HL-60 (cell line): ENCODE data around the gene CYREN.

ENCODE experiments used
- DNase-seq, 2 experiments: peaks; one replicate each; pipeline ENCODE4 v3.0.0-alpha.2; 2010 to 2020; ENCODE audit warnings: low read depth in 1 of 2, low spot score in 1 of 2
- H3K27ac ChIP-seq: fragments of 250-450 bp; sonication (Bioruptor Pico); replicated peaks from 2 replicates; pipeline ENCODE4 v1.5.1; 2020; ENCODE audit warnings: mild to moderate bottlenecking, moderate library complexity
- H3K27me3 ChIP-seq: fragments of 250-450 bp; sonication (Bioruptor Pico); 2 replicates; pipeline ENCODE4 v1.5.1; 2021; ENCODE audit warnings: mild to moderate bottlenecking, moderate library complexity; ENCODE audit not compliant: insufficient read depth, poor library complexity, severe bottlenecking
- H3K4me3 ChIP-seq: replicated peaks from 2 replicates; pipeline ENCODE4 v1.5.1; 2011; ENCODE audit warnings: mild to moderate bottlenecking, control low read depth, low read length; ENCODE audit not compliant: insufficient read depth
- GABPA ChIP-seq: IDR thresholded peaks from 2 replicates; pipeline ENCODE4 v1.6.1; 2012; ENCODE audit warnings: low read depth
- POLR2AphosphoS5 ChIP-seq: IDR thresholded peaks from 2 replicates; pipeline ENCODE4 v1.6.1; 2012; ENCODE audit warnings: low read depth
- SPI1 ChIP-seq: IDR thresholded peaks from 2 replicates; pipeline ENCODE4 v1.6.1; 2012; ENCODE audit warnings: low read depth, mild to moderate bottlenecking, borderline replicate concordance
- TF ChIP-seq, protein P1 (sequence below): IDR thresholded peaks from 2 replicates; pipeline ENCODE4 v1.6.1; 2012; ENCODE audit warnings: low read depth; ENCODE audit not compliant: insufficient replicate concordance
- TF ChIP-seq, protein P2 (sequence below): IDR thresholded peaks from one replicate; pipeline ENCODE4 v1.5.1; 2011; ENCODE audit warnings: low read length, control low read depth, inconsistent platforms; ENCODE audit not compliant: insufficient read depth

CYREN gene

DNA sequence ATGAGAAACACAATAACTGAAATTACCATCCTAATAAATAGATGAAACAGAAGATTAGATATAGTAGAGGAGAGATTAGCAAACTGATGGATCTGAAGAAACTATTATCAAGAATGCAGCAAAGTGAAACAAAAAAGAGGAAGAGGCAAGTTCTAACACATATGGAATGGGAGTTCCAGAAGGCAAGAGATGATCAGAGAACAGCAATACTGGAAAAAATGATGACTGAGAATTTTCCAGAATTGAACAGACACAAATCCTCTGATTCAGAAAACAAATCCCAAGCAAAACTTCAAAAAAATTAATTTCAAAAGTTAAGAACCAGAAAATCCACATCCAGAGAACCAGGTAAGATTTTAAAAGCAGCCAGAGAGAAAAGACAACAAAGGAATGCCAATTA lies 20.2 kb upstream of the CYREN start:
- TF ChIP-seq POLR2AphosphoS5 (no peak), SPI1 (no peak), GABPA (no peak)
- TF ChIP-seq, protein P1, sequence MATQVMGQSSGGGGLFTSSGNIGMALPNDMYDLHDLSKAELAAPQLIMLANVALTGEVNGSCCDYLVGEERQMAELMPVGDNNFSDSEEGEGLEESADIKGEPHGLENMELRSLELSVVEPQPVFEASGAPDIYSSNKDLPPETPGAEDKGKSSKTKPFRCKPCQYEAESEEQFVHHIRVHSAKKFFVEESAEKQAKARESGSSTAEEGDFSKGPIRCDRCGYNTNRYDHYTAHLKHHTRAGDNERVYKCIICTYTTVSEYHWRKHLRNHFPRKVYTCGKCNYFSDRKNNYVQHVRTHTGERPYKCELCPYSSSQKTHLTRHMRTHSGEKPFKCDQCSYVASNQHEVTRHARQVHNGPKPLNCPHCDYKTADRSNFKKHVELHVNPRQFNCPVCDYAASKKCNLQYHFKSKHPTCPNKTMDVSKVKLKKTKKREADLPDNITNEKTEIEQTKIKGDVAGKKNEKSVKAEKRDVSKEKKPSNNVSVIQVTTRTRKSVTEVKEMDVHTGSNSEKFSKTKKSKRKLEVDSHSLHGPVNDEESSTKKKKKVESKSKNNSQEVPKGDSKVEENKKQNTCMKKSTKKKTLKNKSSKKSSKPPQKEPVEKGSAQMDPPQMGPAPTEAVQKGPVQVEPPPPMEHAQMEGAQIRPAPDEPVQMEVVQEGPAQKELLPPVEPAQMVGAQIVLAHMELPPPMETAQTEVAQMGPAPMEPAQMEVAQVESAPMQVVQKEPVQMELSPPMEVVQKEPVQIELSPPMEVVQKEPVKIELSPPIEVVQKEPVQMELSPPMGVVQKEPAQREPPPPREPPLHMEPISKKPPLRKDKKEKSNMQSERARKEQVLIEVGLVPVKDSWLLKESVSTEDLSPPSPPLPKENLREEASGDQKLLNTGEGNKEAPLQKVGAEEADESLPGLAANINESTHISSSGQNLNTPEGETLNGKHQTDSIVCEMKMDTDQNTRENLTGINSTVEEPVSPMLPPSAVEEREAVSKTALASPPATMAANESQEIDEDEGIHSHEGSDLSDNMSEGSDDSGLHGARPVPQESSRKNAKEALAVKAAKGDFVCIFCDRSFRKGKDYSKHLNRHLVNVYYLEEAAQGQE: no peak
- TF ChIP-seq, protein P2, sequence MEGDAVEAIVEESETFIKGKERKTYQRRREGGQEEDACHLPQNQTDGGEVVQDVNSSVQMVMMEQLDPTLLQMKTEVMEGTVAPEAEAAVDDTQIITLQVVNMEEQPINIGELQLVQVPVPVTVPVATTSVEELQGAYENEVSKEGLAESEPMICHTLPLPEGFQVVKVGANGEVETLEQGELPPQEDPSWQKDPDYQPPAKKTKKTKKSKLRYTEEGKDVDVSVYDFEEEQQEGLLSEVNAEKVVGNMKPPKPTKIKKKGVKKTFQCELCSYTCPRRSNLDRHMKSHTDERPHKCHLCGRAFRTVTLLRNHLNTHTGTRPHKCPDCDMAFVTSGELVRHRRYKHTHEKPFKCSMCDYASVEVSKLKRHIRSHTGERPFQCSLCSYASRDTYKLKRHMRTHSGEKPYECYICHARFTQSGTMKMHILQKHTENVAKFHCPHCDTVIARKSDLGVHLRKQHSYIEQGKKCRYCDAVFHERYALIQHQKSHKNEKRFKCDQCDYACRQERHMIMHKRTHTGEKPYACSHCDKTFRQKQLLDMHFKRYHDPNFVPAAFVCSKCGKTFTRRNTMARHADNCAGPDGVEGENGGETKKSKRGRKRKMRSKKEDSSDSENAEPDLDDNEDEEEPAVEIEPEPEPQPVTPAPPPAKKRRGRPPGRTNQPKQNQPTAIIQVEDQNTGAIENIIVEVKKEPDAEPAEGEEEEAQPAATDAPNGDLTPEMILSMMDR: no peak
- Histone ChIP-seq H3K4me3 (no peak overlapping the region), H3K27me3 (no peaks in the 10 kb centered on the region), H3K27ac (no peak overlapping the region)
- no peak for DNase-seq

DNA sequence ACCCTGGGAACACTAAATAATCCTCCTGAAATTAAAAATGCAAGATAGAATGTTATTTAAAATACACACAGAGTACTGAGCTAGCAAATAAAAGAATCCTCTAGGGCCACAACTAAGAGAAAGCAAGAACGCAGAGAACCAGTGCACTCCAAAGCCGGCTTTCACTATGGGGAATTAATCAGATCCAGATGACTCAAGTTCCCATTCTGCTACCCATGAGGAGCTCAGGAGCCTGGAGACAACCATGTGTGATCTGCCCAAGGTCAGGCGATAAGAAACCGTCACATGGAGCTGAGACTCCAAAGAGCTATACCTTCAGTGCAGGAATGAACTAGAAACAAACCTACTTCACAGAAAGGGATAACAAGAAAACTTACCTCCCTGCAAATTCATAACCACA lies 19.5 kb upstream of the CYREN start:
- H3K27ac ChIP-seq: no peak overlapping the region
- TF ChIP-seq GABPA (no peak), SPI1 (no peak), POLR2AphosphoS5 (no peak)
- TF ChIP-seq, protein P1: no peak
- TF ChIP-seq, protein P2: no peak
- no peaks in the 10 kb centered on the region for H3K27me3 ChIP-seq
- no peak overlapping the region for H3K4me3 ChIP-seq
- no peak for DNase-seq

DNA sequence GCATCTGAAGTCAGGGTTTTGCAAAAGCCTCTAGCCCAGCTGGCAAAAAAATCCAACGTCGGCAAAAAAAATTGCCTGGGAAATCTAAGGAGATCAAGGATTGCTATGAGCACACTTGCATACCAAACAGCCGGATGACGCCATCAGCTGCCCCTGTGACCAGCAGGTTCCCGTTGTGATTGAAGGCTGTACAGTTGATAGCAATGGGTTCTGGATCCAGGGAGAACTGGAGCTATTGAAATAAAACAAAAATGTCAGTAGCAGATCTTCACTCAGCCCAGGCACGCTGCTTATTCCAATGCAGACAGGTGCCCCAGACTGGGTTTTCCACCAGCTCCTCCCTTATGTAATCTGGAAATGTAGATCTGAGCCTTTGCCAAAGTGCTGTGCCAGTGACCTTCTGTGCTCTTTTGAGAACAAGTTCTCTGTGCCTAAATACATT lies 18.7 kb upstream of the CYREN start:
- Histone ChIP-seq H3K27me3 (no peaks in the 10 kb centered on the region), H3K4me3 (no peak overlapping the region), H3K27ac (no peak overlapping the region)
- DNase-seq: no peak
- TF ChIP-seq SPI1 (no peak), GABPA (no peak), POLR2AphosphoS5 (no peak)
- TF ChIP-seq, protein P1: no peak
- TF ChIP-seq, protein P2: no peak
